ENCODE results near the gene WDR91. TPM values are rescaled to one million over a fixed set of nuclear protein-coding genes. Genes with fewer than 3 reads are reported as not detected.

Gene WDR91
- total RNA-seq, 1 experiment from 2014 or later: 7.3 TPM

GRCh38 chr7:135201350-135201749 lies 10.0 kb downstream of the WDR91 start:
- no TSS peak for BruUV-seq (replicated peaks)

GRCh38 chr7:135200821-135201331 lies 10.4 kb downstream of the WDR91 start:
- Mint-ChIP-seq H3K4me1 (ENCODE audit: insufficient read depth, unreplicated experiment) (peaks cover 5% of the 10 kb centered on the region), H3K27ac (ENCODE audit: low read depth, unreplicated experiment) (no peak overlapping the region), H3K9me3 (ENCODE audit: unreplicated experiment) (no peaks in the 10 kb centered on the region), H3K27me3 (ENCODE audit: insufficient read depth, unreplicated experiment) (no peaks in the 10 kb centered on the region), H3K36me3 (ENCODE audit: insufficient read depth, unreplicated experiment) (peaks cover 17% of the 10 kb centered on the region), H3K4me3 (ENCODE audit: unreplicated experiment) (no peak overlapping the region)
- DNase-seq (ENCODE audit: unreplicated experiment): peak; percentile 57
- ChIA-PET CTCF (no interaction called here), POLR2A (interaction anchor here (1.5 kb wide), 1 partner anchor 9 kb away, joined by 6 read pairs; no protein-coding TSS in a partner anchor)
- TF ChIP-seq CTCF (IDR thresholded peaks at IDR 0.05; ENCODE audit: unreplicated experiment): no peak
- intact Hi-C loops (cut with micrococcal nuclease): no loop called here
- BruUV-seq (replicated peaks): no TSS peak

More at GRCh38 chr7:135201350-135201749, 10.0 kb downstream of the WDR91 start:
- ChIA-PET POLR2A (interaction anchor here (0.6 to 1.5 kb wide), 3 partner anchors 9 to 13 kb away, joined by 3 to 6 read pairs (median 6); partner anchors contain the start of gene WDR91), CTCF (no interaction called here)
- Mint-ChIP-seq H3K36me3 (ENCODE audit: insufficient read depth, unreplicated experiment) (peaks cover 19% of the 10 kb centered on the region), H3K27ac (ENCODE audit: low read depth, unreplicated experiment) (no peak overlapping the region), H3K4me1 (ENCODE audit: insufficient read depth, unreplicated experiment) (peaks cover 5% of the 10 kb centered on the region), H3K27me3 (ENCODE audit: insufficient read depth, unreplicated experiment) (no peaks in the 10 kb centered on the region), H3K9me3 (ENCODE audit: unreplicated experiment) (no peaks in the 10 kb centered on the region), H3K4me3 (ENCODE audit: unreplicated experiment) (no peak overlapping the region)
- DNase-seq (ENCODE audit: unreplicated experiment): no peak
- intact Hi-C loops (cut with micrococcal nuclease): no loop called here
- TF ChIP-seq CTCF (IDR thresholded peaks at IDR 0.05; ENCODE audit: unreplicated experiment): no peak

DNA sequence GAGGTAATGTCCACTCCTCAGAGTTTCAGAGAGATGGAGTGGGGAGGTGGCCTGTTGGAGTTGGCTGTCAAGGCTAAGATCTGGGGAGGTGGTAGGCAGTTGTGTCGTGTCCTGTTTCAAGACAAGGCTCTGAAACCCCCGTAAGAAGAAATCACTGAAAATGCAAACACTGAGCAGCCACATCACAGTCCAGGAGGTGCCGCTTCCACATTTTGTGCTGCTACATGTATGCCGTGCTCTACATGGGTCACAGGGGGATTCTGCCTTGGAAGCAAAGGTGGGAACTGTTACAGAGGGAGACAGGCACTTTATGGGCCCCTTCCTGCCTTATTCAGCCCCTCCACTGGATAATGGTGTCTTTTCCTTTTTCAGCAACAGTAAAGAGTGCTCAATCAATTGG lies 11.9 kb downstream of the WDR91 start:
- Mint-ChIP-seq H3K36me3 (ENCODE audit: insufficient read depth, unreplicated experiment) (peaks cover 14% of the 10 kb centered on the region), H3K27ac (ENCODE audit: low read depth, unreplicated experiment) (no peak overlapping the region), H3K4me1 (ENCODE audit: insufficient read depth, unreplicated experiment) (no peaks in the 10 kb centered on the region), H3K9me3 (ENCODE audit: unreplicated experiment) (no peaks in the 10 kb centered on the region), H3K27me3 (ENCODE audit: insufficient read depth, unreplicated experiment) (no peaks in the 10 kb centered on the region), H3K4me3 (ENCODE audit: unreplicated experiment) (no peak overlapping the region)
- intact Hi-C loops (cut with micrococcal nuclease): no loop called here
- no peak for DNase-seq (ENCODE audit: unreplicated experiment)
- POLR2A ChIA-PET: interaction anchor here (0.7 to 0.8 kb wide), 2 partner anchors 19 to 473 kb away, joined by 3 read pairs; no protein-coding TSS in a partner anchor
- no TSS peak for BruUV-seq (replicated peaks)
- CTCF ChIA-PET: no interaction called here
- TF ChIP-seq CTCF (IDR thresholded peaks at IDR 0.05; ENCODE audit: unreplicated experiment): no peak

- Mint-ChIP-seq H3K27ac (ENCODE audit: low read depth, unreplicated experiment) (no peak overlapping the region), H3K4me3 (ENCODE audit: unreplicated experiment) (no peak overlapping the region), H3K9me3 (ENCODE audit: unreplicated experiment) (no peaks in the 10 kb centered on the region), H3K36me3 (ENCODE audit: insufficient read depth, unreplicated experiment) (peaks cover 14% of the 10 kb centered on the region), H3K27me3 (ENCODE audit: insufficient read depth, unreplicated experiment) (no peaks in the 10 kb centered on the region), H3K4me1 (ENCODE audit: insufficient read depth, unreplicated experiment) (no peaks in the 10 kb centered on the region)
- ChIA-PET CTCF (interaction anchor here (0.7 to 1.8 kb wide), 2 partner anchors 10 to 27 kb away, joined by 3 to 5 read pairs; partner anchors contain the start of gene CYREN), POLR2A (interaction anchor here (0.5 to 0.9 kb wide), 3 partner anchors 12 to 446 kb away, joined by 3 to 5 read pairs (median 3); no protein-coding TSS in a partner anchor)
- no TSS peak for BruUV-seq (replicated peaks)
- no peak for DNase-seq (ENCODE audit: unreplicated experiment)
- intact Hi-C loops (cut with micrococcal nuclease): no loop called here
- no peak for TF ChIP-seq CTCF (IDR thresholded peaks at IDR 0.05; ENCODE audit: unreplicated experiment)
Observed at GRCh38 chr7:135197906-135198655, 13.2 kb downstream of the WDR91 start.

All from MCF 10A (cell line).